Panc1 (cell line): ENCODE data around the gene NOP16. TPM values are rescaled to one million over a fixed set of nuclear protein-coding genes. Genes with fewer than 3 reads are reported as not detected.

Source experiments
- ATAC-seq: fragments of 200-7000 bp; cut with Tn5 transposase; 2 replicates; pipeline ENCODE4 v1.9.1; 2020; ENCODE audit warnings: mild to moderate bottlenecking, moderate library complexity
- BruUV-seq: library from RNA; stranded (reverse); fragments of 400-500 nt; replicated peaks from 2 replicates; lab custom pipeline; 2021; lab: Mats Ljungman, UMichigan
- CTCF ChIA-PET: fragments of 300-600 bp; sonication (Branson Sonifier 250); formaldehyde crosslinking; loops from one replicate; lab custom pipeline; 2022; ENCODE audit warnings: antibody characterized with exemption; lab: Charles Lee
- POLR2A ChIA-PET: fragments of 300-600 bp; sonication (Branson Sonifier 250); formaldehyde crosslinking; loops from one replicate; lab custom pipeline; 2022; ENCODE audit warnings: antibody characterized with exemption; lab: Charles Lee
- DNase-seq: peaks from one replicate; pipeline ENCODE4 v3.0.0-alpha.2; 2010; ENCODE audit warnings: low read depth, low spot score
- H3K27ac ChIP-seq: 2 replicates; pipeline ENCODE4 v1.5.1; 2011; ENCODE audit warnings: mild to moderate bottlenecking, low read length, inconsistent platforms
- H3K27me3 ChIP-seq: fragments of 200-500 bp; sonication (Bioruptor generic); 2 replicates; pipeline ENCODE4 v1.6.0; 2014; ENCODE audit warnings: low read length, inconsistent platforms; ENCODE audit not compliant: control insufficient read depth, insufficient read depth
- H3K36me3 ChIP-seq: fragments of 200-500 bp; sonication (Bioruptor generic); 2 replicates; pipeline ENCODE4 v1.5.1; 2014; ENCODE audit warnings: inconsistent platforms, mild to moderate bottlenecking, low read length, moderate library complexity; ENCODE audit not compliant: control insufficient read depth, insufficient read depth
- H3K4me1 ChIP-seq: 2 replicates; pipeline ENCODE4 v1.5.1; 2011; ENCODE audit warnings: inconsistent platforms, mild to moderate bottlenecking, low read length, moderate library complexity; ENCODE audit not compliant: control insufficient read depth, insufficient read depth
- H3K4me3 ChIP-seq, 2 experiments: 2 replicates each; pipeline ENCODE4 v1.5.1; 2011 to 2012; ENCODE audit warnings: low read depth in 2 of 2, low read length in 2 of 2, mild to moderate bottlenecking in 2 of 2, inconsistent platforms in 1 of 2, moderate library complexity in 1 of 2
- H3K9me3 ChIP-seq: fragments of 200-500 bp; sonication (Bioruptor generic); 2 replicates; pipeline ENCODE4 v1.5.1; 2014; ENCODE audit warnings: low read depth, mild to moderate bottlenecking, inconsistent platforms, low read length, moderate library complexity; ENCODE audit not compliant: control insufficient read depth, insufficient read depth
- CTCF ChIP-seq: fragments of 450-650 bp; IDR thresholded peaks from 2 replicates; pipeline ENCODE4 v1.5.1; 2017; ENCODE audit warnings: mild to moderate bottlenecking
- POLR2AphosphoS5 ChIP-seq: IDR thresholded peaks from 2 replicates; pipeline ENCODE4 v1.6.1; 2012; ENCODE audit warnings: mild to moderate bottlenecking, low read depth, low read length, moderate library complexity
- SIN3A ChIP-seq: IDR thresholded peaks from 2 replicates; pipeline ENCODE4 v1.6.1; 2012; ENCODE audit warnings: low read depth, mild to moderate bottlenecking, low read length, moderate library complexity, borderline replicate concordance; ENCODE audit not compliant: insufficient read depth
- TCF7L2 ChIP-seq: IDR thresholded peaks from 2 replicates; pipeline ENCODE4 v1.6.1; 2011; ENCODE audit warnings: mild to moderate bottlenecking, low read depth, low read length, inconsistent platforms
- in situ Hi-C: cut with HindIII; loops from 2 replicates; pipeline ENCODE4 v1.10.0; 2016; ENCODE audit warnings: low sequenced_read_pairs, low pct_unique_long_range_greater_than_20kb
- intact Hi-C: fragments of 100-400 bp; cut with micrococcal nuclease; formaldehyde crosslinking; loops from one replicate; pipeline ENCODE4 v1.10.0; 2022; ENCODE audit not compliant: unreplicated experiment
- total RNA-seq: library from RNA; stranded (reverse); gene quantifications from one replicate; pipeline ENCODE4 v1.2.1, GENCODE V29; 2021; ENCODE audit not compliant: unreplicated experiment

The NOP16 gene
- total RNA-seq, 1 experiment from 2014 or later = 76.2 TPM

- Histone ChIP-seq H3K4me1 (no peaks in the 10 kb centered on the region), H3K27ac (no peak overlapping the region), H3K4me3 (no peak overlapping the region), H3K9me3 (no peaks in the 10 kb centered on the region), H3K36me3 (no peaks in the 10 kb centered on the region), H3K27me3 (no peaks in the 10 kb centered on the region)
- ChIA-PET POLR2A (interaction anchor here (0.6 kb wide), 1 partner anchor 10 kb away, joined by 8 read pairs; no protein-coding TSS in a partner anchor), CTCF (interaction anchor here (0.6 to 0.7 kb wide), 3 partner anchors 15 to 132 kb away, joined by 3 to 5 read pairs (median 3); no protein-coding TSS in a partner anchor)
- no peak for TF ChIP-seq POLR2AphosphoS5
- TF ChIP-seq SIN3A = no peak
- TF ChIP-seq CTCF = no peak
- TF ChIP-seq TCF7L2 = no peak
- no peak for DNase-seq
- in situ Hi-C loops = no loop called here
- peak; percentile 58; the same call in 1 of the 2 replicates for ATAC-seq
- no TSS peak for BruUV-seq
- intact Hi-C loops = no loop called here
These were observed 17.4 kb upstream of the NOP16 start for GRCh38 chr5:176405656-176406435.

- Histone ChIP-seq H3K27ac (no peak overlapping the region), H3K9me3 (no peaks in the 10 kb centered on the region), H3K4me1 (no peaks in the 10 kb centered on the region), H3K36me3 (no peaks in the 10 kb centered on the region), H3K4me3 (no peak overlapping the region), H3K27me3 (no peaks in the 10 kb centered on the region)
- ChIA-PET POLR2A (interaction anchor here (0.5 to 0.6 kb wide), 2 partner anchors 7 to 63 kb away, joined by 3 to 12 read pairs; no protein-coding TSS in a partner anchor), CTCF (no interaction called here)
- in situ Hi-C loops (no loop called here), intact Hi-C loops (no loop called here)
- no TSS peak for BruUV-seq
- ATAC-seq (no peak), DNase-seq (no peak)
- no peak for TF ChIP-seq CTCF
These were observed 13.1 kb upstream of the NOP16 start for GRCh38 chr5:176401281-176402205.
